HG03432 (cell line): Measurements from ENCODE around the gene COL24A1.
"Not testable (repeated sequence)": the region's sequence is repeated elsewhere in the genome, so short reads cannot be mapped to it uniquely, and the experiment has no call there.

Source experiments
- ATAC-seq: cut with Tn5 transposase; IDR thresholded peaks from one replicate; pipeline ENCODE4 v1.9.1; 2021; ENCODE audit warnings: mild to moderate bottlenecking, moderate library complexity; ENCODE audit not compliant: unreplicated experiment

The COL24A1 gene

DNA sequence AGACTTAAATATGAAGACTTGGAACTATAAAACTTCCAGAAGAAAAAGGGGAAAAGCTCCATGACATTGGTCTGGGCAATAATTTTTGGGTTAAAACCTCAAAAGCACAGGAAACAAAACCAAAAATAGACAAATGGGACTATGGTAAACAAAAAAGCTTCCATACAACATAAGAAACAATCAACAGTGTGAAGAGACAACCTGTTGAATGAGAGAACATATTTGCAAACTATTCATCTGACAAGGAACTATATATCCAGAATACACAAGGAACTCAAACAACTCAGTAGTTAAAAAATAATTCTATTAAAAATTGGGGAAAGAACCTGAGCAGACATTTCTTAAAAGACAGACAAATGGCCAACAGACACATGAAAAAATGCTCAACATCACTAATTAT lies 255.7 kb downstream of the COL24A1 start:
- ATAC-seq: no peak

- ATAC-seq: no peak
Measured at GRCh38 chr1:85898861-85899260, 257.7 kb downstream of the COL24A1 start.

GRCh38 chr1:85894651-85895050 lies 261.9 kb downstream of the COL24A1 start:
- ATAC-seq: peak; percentile 78

DNA sequence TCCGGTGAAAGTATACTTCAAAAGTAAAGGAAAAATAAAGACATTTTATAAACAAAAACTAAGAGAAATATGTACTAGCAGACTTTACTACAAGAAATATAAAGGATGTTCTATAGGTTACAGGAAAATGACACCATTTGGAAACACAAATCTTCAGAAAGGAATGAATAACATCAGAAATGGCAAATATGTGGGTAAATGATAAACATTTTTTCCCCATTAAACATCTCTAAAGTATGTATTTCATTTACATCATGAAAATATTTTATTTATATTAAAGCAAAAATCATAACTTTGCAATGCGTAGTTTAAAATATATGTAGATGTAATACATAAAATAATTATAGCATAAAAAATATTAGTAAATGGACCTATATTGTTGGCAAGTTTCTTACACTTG lies 264.2 kb downstream of the COL24A1 start:
- ATAC-seq: no peak

GRCh38 chr1:85889870-85890269 lies 266.7 kb downstream of the COL24A1 start:
- no peak for ATAC-seq

- ATAC-seq: no peak
Measured at GRCh38 chr1:85888921-85889320, 267.7 kb downstream of the COL24A1 start.

- ATAC-seq: no peak
Measured at GRCh38 chr1:85884372-85885035, 272.1 kb downstream of the COL24A1 start.

- no peak for ATAC-seq
Measured at GRCh38 chr1:85867189-85867588, 289.4 kb downstream of the COL24A1 start.

GRCh38 chr1:85865213-85865612 lies 291.4 kb downstream of the COL24A1 start:
- ATAC-seq: no peak

DNA sequence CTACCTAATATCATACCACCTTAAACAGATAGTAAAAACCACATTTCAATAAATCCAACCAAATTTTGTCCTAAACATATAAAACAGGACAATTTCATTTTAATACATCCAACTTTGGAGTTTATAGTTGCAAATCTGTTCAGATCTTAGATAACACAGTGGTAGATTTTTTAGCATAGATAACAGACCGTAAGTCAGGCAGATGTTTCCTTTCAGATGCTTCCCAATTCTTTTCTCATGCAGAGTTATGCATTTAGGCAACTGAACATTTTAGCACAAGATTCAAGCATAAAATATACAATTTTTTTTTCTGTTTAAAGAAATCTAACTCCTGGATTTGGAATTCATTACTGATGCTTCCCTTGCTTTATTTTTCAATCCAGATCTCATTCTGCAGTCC lies 291.8 kb downstream of the COL24A1 start:
- no peak for ATAC-seq

- ATAC-seq: not testable (repeated sequence)
Measured at GRCh38 chr1:85863639-85864038, 292.9 kb downstream of the COL24A1 start.

DNA sequence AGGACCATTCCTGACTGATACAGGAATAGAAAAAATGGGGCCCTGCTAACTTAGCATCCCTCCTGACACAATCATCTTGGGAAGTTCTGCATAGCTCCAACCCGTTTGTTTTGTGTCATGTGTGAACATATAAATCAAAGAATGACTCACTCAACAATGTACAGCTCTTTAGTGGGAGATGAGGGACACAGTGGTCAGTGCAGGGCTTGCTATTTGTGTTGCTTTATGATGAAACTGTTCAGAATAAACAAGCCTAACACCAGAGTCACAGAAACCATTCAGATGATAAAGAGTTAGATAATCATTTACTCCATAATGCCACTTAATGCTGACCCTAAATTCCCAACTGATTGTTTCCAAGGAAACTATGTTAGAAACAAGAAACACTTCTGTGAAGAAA lies 294.1 kb downstream of the COL24A1 start:
- no peak for ATAC-seq

GRCh38 chr1:85857991-85858390 lies 298.6 kb downstream of the COL24A1 start:
- ATAC-seq: no peak

- peak; percentile 56 for ATAC-seq
Measured at GRCh38 chr1:85850238-85850637, 306.3 kb downstream of the COL24A1 start.

GRCh38 chr1:85849660-85850059 lies 306.9 kb downstream of the COL24A1 start:
- ATAC-seq: no peak

GRCh38 chr1:85847356-85847755 lies 309.2 kb downstream of the COL24A1 start:
- no peak for ATAC-seq

GRCh38 chr1:85846706-85847105 lies 309.9 kb downstream of the COL24A1 start:
- no peak for ATAC-seq

- ATAC-seq: no peak
Measured at GRCh38 chr1:85839459-85839858, 317.1 kb downstream of the COL24A1 start.

DNA sequence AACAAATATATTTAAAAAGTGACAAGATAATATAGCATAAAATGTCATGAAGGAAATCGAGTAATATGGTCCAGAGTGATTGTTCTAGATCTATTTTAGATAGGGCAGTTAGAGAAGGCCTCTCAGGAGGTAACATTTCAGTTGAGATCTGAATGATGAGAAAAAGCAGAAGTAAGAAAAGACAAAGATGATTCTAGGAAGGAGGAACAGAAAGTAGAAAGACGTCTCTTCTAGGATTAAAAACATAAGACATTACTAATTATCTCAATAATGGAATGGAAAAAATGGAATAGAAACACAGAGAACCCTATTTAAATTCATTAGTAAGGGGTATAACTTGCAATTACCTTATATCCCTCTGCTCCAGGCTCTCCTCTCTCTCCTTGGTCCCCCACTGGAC lies 318.3 kb downstream of the COL24A1 start:
- peak; percentile 98 for ATAC-seq

- ATAC-seq: no peak
Measured at GRCh38 chr1:85836736-85837135, 319.8 kb downstream of the COL24A1 start.

- ATAC-seq: not testable (repeated sequence)
Measured at GRCh38 chr1:85833165-85833564, 323.4 kb downstream of the COL24A1 start.

- ATAC-seq: no peak
Measured at GRCh38 chr1:85830837-85831236, 325.7 kb downstream of the COL24A1 start.
